H9 (cell line): ENCODE results near the gene PUM2. TPM values are rescaled to one million over a fixed set of nuclear protein-coding genes. Genes with fewer than 3 reads are reported as not detected.

Source experiments
- DNase-seq: peaks from one replicate; pipeline ENCODE4 v3.0.0-alpha.2; 2017
- H2AFZ ChIP-seq: one replicate; pipeline ENCODE4 v1.6.1; 2013; ENCODE audit warnings: mild to moderate bottlenecking, low read length, control low read depth, moderate library complexity
- H2AK5ac ChIP-seq: 2 replicates; pipeline ENCODE4 v1.6.1; 2013; ENCODE audit warnings: low read length, control low read depth, mixed read lengths; ENCODE audit not compliant: insufficient read length
- H2BK120ac ChIP-seq: one replicate; pipeline ENCODE4 v1.6.1; 2013; ENCODE audit warnings: low read depth, mild to moderate bottlenecking, low read length, control low read depth, inconsistent platforms; ENCODE audit not compliant: poor library complexity, severe bottlenecking
- H2BK12ac ChIP-seq: 2 replicates; pipeline ENCODE4 v1.6.1; 2013; ENCODE audit warnings: low read length, control low read depth, mixed read lengths, low read depth; ENCODE audit not compliant: insufficient read length
- H2BK15ac ChIP-seq: 2 replicates; pipeline ENCODE4 v1.6.1; 2013; ENCODE audit warnings: low read depth, low read length, control low read depth
- H2BK20ac ChIP-seq: one replicate; pipeline ENCODE4 v1.6.1; 2013; ENCODE audit warnings: low read depth, mild to moderate bottlenecking, low read length, control low read depth, inconsistent platforms; ENCODE audit not compliant: poor library complexity, severe bottlenecking
- H2BK5ac ChIP-seq: 2 replicates; pipeline ENCODE4 v1.6.1; 2013; ENCODE audit warnings: low read length, control low read depth, mixed read lengths; ENCODE audit not compliant: insufficient read length
- H3K14ac ChIP-seq: 2 replicates; pipeline ENCODE4 v1.6.1; 2013; ENCODE audit warnings: low read length, control low read depth; ENCODE audit not compliant: insufficient read depth
- H3K18ac ChIP-seq: 2 replicates; pipeline ENCODE4 v1.6.1; 2013; ENCODE audit warnings: low read depth, mild to moderate bottlenecking, mixed read lengths, low read length, control low read depth; ENCODE audit not compliant: insufficient read length
- H3K23ac ChIP-seq: 2 replicates; pipeline ENCODE4 v1.6.1; 2013; ENCODE audit warnings: low read length, control low read depth, mixed read lengths, low read depth; ENCODE audit not compliant: insufficient read length
- H3K23me2 ChIP-seq: 2 replicates; pipeline ENCODE4 v1.6.1; 2013; ENCODE audit warnings: low read depth, mild to moderate bottlenecking, mixed read lengths, low read length, control low read depth; ENCODE audit not compliant: insufficient read length, poor library complexity, severe bottlenecking
- H3K27ac ChIP-seq: 2 replicates; pipeline ENCODE4 v1.5.1; 2013; ENCODE audit warnings: low read length, control low read depth, mixed read lengths, low read depth; ENCODE audit not compliant: insufficient read length
- H3K27me3 ChIP-seq: 2 replicates; pipeline ENCODE4 v1.6.1; 2013; ENCODE audit warnings: low read length, control low read depth, inconsistent platforms; ENCODE audit not compliant: insufficient read depth
- H3K4ac ChIP-seq: 2 replicates; pipeline ENCODE4 v1.6.1; 2013; ENCODE audit warnings: low read depth, mild to moderate bottlenecking, control low read depth, inconsistent platforms, low read length, moderate library complexity
- H3K4me1 ChIP-seq: 2 replicates; pipeline ENCODE4 v1.6.1; 2013; ENCODE audit warnings: low read length, control low read depth, inconsistent platforms; ENCODE audit not compliant: insufficient read depth
- H3K4me2 ChIP-seq: 2 replicates; pipeline ENCODE4 v1.6.1; 2013; ENCODE audit warnings: low read length, control low read depth, mixed read lengths; ENCODE audit not compliant: insufficient read length, insufficient read depth
- H3K56ac ChIP-seq: 2 replicates; pipeline ENCODE4 v1.6.1; 2013; ENCODE audit warnings: low read depth, mild to moderate bottlenecking, mixed read lengths, low read length, control low read depth; ENCODE audit not compliant: insufficient read length
- H3K79me1 ChIP-seq: 2 replicates; pipeline ENCODE4 v1.6.1; 2013; ENCODE audit warnings: low read depth, mild to moderate bottlenecking, moderate library complexity, low read length, control low read depth, inconsistent platforms; ENCODE audit not compliant: insufficient read depth, poor library complexity, severe bottlenecking
- H3K79me2 ChIP-seq: 2 replicates; pipeline ENCODE4 v1.6.1; 2013; ENCODE audit warnings: low read length, control low read depth, inconsistent platforms; ENCODE audit not compliant: insufficient read depth
- H3K9ac ChIP-seq: 2 replicates; pipeline ENCODE4 v1.6.1; 2013; ENCODE audit warnings: low read length, control low read depth, mixed read lengths; ENCODE audit not compliant: insufficient read length; ENCODE audit errors: extremely low read depth
- H3K9me3 ChIP-seq: one replicate; pipeline ENCODE4 v1.6.1; 2013; ENCODE audit warnings: low read depth, low read length, inconsistent platforms; ENCODE audit not compliant: control insufficient read depth
- H3T11ph ChIP-seq: one replicate; pipeline ENCODE4 v1.6.1; 2013; ENCODE audit warnings: mild to moderate bottlenecking, low read length, control low read depth, inconsistent platforms
- H4K20me1 ChIP-seq: one replicate; pipeline ENCODE4 v1.6.1; 2013; ENCODE audit not compliant: control insufficient read depth, insufficient read length, insufficient read depth
- H4K5ac ChIP-seq: 2 replicates; pipeline ENCODE4 v1.6.1; 2013; ENCODE audit warnings: low read depth, mild to moderate bottlenecking, mixed read lengths, low read length, control low read depth; ENCODE audit not compliant: insufficient read length
- H4K8ac ChIP-seq: replicated peaks from 2 replicates; pipeline ENCODE4 v1.6.1; 2013; ENCODE audit warnings: low read length, control low read depth, mixed read lengths, low read depth; ENCODE audit not compliant: insufficient read length
- H4K91ac ChIP-seq: 2 replicates; pipeline ENCODE4 v1.6.1; 2013; ENCODE audit warnings: low read depth, mild to moderate bottlenecking, moderate library complexity, mixed read lengths, low read length, control low read depth; ENCODE audit not compliant: insufficient read length
- H3K27ac Mint-ChIP-seq, 3 experiments: 2 replicates in 2 of 3; 3 replicates in 1 of 3; pipeline ENCODE4 v1.8.0; 2020 to 2021; ENCODE audit warnings: mixed read lengths in 3 of 3, mild to moderate bottlenecking in 1 of 3, moderate library complexity in 1 of 3
- H3K27me3 Mint-ChIP-seq: 2 replicates; pipeline ENCODE4 v1.8.0; 2021; ENCODE audit warnings: low read depth, mild to moderate bottlenecking, moderate library complexity, mixed read lengths
- H3K36me3 Mint-ChIP-seq, 3 experiments: 2 replicates in 2 of 3; 3 replicates in 1 of 3; pipeline ENCODE4 v1.8.0; 2020 to 2021; ENCODE audit warnings: low read depth in 3 of 3, mixed read lengths in 3 of 3; ENCODE audit not compliant: insufficient read depth in 1 of 3
- H3K4me1 Mint-ChIP-seq, 2 experiments: 2 replicates each; pipeline ENCODE4 v1.8.0; 2020; ENCODE audit warnings: mixed read lengths in 2 of 2
- H3K4me3 Mint-ChIP-seq, 2 experiments: 2 replicates in 1 of 2; 3 replicates in 1 of 2; pipeline ENCODE4 v1.8.0; 2020 to 2021; ENCODE audit warnings: mild to moderate bottlenecking in 2 of 2, mixed read lengths in 2 of 2, moderate library complexity in 1 of 2
- H3K9me3 Mint-ChIP-seq, 2 experiments: 2 replicates in 1 of 2; 3 replicates in 1 of 2; pipeline ENCODE4 v1.8.0; 2020; ENCODE audit warnings: mild to moderate bottlenecking in 2 of 2, mixed read lengths in 2 of 2, moderate library complexity in 1 of 2
- WGBS: extraction: QIAGEN DNeasy Blood & Tissue Kit; methylation state at CpG from one replicate; pipeline ENCODE4 v1.1.7; 2013; ENCODE audit warnings: missing lambda C conversion rate, low lambda C conversion rate, mixed read lengths; ENCODE audit not compliant: insufficient read length; ENCODE audit errors: extremely low coverage; 5-methylcytosine and 5-hydroxymethylcytosine counted together
- total RNA-seq: library from RNA; stranded (reverse); gene quantifications from 2 replicates; pipeline ENCODE4 v1.2.1, GENCODE V29; 2021
- TF ChIP-seq, protein P1 (sequence below): fragments of 200-600 bp; sonication (generic); conservative IDR thresholded peaks from 3 replicates; pipeline ENCODE4 v1.8.0; 2021; ENCODE audit warnings: antibody characterized with exemption, mild to moderate bottlenecking

Gene PUM2
- total RNA-seq, 1 experiment from 2014 or later, result 96.6 TPM

DNA sequence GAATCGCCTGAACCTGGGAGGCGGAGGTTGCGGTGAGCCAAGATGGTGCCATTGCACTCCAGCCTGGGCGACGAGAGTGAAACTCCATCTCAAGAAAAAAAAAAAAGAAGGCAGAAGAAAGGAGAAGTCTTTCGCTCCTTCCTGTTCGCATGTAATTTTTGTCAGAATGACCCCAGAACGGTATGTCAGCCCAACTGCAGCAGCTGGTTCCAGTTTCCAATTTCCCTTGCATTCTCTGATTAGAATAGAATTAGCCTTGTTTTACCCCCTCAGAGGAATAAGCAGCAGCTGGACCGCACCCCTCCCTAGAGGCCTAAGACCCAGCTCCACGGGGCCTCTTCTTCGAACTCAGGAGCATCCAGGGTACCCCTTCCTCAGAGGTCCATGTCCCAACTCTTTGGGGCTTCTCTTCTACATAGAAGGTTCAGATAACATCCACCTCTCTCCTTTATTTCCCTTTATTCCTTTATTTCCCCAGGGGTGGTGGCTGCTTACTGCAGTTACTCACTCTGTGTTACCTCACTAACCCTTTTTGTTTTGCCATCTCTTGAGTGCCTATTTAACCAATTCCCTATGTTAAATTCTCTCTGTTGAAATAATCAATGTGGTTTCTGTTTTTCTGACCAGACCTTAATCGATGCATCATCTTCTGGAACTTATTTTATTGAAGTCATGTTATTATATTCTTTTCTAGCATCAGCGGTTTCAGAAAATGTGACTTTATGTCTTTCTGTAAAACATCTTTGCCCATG lies 7.2 kb upstream of the PUM2 start:
- no CpG with 5 or more reads among the region's 13 CpGs for WGBS
- no peaks in the 10 kb centered on the region for H3K4me1 ChIP-seq
- H3K9ac ChIP-seq, result no peak overlapping the region
- H2AK5ac ChIP-seq, result no peak overlapping the region
- H3K23me2 ChIP-seq, result no peaks in the 10 kb centered on the region
- H3K4me3 Mint-ChIP-seq, result no peak overlapping the region
- no peaks in the 10 kb centered on the region for H3K79me2 ChIP-seq
- no peak overlapping the region for H4K8ac ChIP-seq
- no peaks in the 10 kb centered on the region for H3K36me3 Mint-ChIP-seq
- no peak overlapping the region for H3K4ac ChIP-seq
- H2BK15ac ChIP-seq, result no peak overlapping the region
- H3K18ac ChIP-seq, result no peak overlapping the region
- H2BK5ac ChIP-seq, result no peak overlapping the region
- no peak overlapping the region for H3T11ph ChIP-seq
- DNase-seq, result no peak
- no peak overlapping the region for H2BK120ac ChIP-seq
- H3K14ac ChIP-seq, result no peak overlapping the region
- no peaks in the 10 kb centered on the region for H3K9me3 ChIP-seq
- H3K4me2 ChIP-seq, result no peak overlapping the region
- H3K23ac ChIP-seq, result no peak overlapping the region
- no peak overlapping the region for H2AFZ ChIP-seq
- TF ChIP-seq, protein P1, sequence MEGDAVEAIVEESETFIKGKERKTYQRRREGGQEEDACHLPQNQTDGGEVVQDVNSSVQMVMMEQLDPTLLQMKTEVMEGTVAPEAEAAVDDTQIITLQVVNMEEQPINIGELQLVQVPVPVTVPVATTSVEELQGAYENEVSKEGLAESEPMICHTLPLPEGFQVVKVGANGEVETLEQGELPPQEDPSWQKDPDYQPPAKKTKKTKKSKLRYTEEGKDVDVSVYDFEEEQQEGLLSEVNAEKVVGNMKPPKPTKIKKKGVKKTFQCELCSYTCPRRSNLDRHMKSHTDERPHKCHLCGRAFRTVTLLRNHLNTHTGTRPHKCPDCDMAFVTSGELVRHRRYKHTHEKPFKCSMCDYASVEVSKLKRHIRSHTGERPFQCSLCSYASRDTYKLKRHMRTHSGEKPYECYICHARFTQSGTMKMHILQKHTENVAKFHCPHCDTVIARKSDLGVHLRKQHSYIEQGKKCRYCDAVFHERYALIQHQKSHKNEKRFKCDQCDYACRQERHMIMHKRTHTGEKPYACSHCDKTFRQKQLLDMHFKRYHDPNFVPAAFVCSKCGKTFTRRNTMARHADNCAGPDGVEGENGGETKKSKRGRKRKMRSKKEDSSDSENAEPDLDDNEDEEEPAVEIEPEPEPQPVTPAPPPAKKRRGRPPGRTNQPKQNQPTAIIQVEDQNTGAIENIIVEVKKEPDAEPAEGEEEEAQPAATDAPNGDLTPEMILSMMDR, result no peak
- H4K91ac ChIP-seq, result no peak overlapping the region
- H3K27ac Mint-ChIP-seq, result no peak overlapping the region
- H3K56ac ChIP-seq, result no peak overlapping the region
- H3K27me3 Mint-ChIP-seq, result no peaks in the 10 kb centered on the region
- H3K4me1 Mint-ChIP-seq, result peaks cover 0 to 2% of the 10 kb centered on the region in 2 experiments
- no peaks in the 10 kb centered on the region for H3K9me3 Mint-ChIP-seq
- H3K79me1 ChIP-seq, result no peaks in the 10 kb centered on the region
- H3K27ac ChIP-seq, result no peak overlapping the region
- H2BK20ac ChIP-seq, result no peak overlapping the region
- no peaks in the 10 kb centered on the region for H4K20me1 ChIP-seq
- H3K27me3 ChIP-seq, result no peaks in the 10 kb centered on the region
- no peak overlapping the region for H4K5ac ChIP-seq
- no peak overlapping the region for H2BK12ac ChIP-seq
